ENCODE data around the gene TRAK1. TPM values are rescaled to one million over a fixed set of nuclear protein-coding genes. Genes with fewer than 3 reads are reported as not detected.

Gene TRAK1
- total RNA-seq, 6 experiments from 2014 or later = 50.6 to 54.3 (median 52.3) TPM

DNA sequence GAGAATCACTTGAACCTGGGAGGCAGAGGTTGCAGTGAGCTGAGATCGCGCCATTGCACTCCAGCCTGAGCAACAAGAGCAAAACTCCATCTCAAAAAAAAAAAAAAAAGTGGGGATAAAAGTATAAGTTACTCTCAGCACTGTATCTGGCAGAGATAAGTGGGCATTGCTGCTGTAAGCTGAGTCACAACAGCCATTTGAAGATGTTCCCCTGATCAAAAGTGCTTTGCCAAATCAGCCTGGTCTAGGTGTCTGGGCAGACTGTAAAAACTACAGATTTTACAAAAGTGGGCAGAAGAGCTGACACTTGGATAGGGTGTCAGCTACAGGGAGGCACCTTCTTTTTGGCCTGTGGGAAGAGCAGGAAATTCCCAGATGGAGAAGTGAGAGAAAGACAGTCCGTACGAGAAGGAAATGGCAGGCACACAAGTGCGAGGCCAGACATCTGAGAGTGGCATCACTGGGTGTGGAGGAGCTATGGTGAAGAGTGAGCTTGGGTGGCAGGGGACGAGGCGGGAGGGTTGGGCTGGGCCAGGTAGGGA is 78.5 kb downstream of the TRAK1 start:
- no peaks in the 10 kb centered on the region for H3K36me3 Mint-ChIP-seq (ENCODE audit: low read depth)
- DNase-seq = no peak
- no peak overlapping the region for H3K4me3 Mint-ChIP-seq
- TF ChIP-seq, protein P1, sequence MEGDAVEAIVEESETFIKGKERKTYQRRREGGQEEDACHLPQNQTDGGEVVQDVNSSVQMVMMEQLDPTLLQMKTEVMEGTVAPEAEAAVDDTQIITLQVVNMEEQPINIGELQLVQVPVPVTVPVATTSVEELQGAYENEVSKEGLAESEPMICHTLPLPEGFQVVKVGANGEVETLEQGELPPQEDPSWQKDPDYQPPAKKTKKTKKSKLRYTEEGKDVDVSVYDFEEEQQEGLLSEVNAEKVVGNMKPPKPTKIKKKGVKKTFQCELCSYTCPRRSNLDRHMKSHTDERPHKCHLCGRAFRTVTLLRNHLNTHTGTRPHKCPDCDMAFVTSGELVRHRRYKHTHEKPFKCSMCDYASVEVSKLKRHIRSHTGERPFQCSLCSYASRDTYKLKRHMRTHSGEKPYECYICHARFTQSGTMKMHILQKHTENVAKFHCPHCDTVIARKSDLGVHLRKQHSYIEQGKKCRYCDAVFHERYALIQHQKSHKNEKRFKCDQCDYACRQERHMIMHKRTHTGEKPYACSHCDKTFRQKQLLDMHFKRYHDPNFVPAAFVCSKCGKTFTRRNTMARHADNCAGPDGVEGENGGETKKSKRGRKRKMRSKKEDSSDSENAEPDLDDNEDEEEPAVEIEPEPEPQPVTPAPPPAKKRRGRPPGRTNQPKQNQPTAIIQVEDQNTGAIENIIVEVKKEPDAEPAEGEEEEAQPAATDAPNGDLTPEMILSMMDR (IDR thresholded peaks at IDR 0.05) = no peak
- peak overlapping the region; percentile 64 for H3K27ac Mint-ChIP-seq
- no peaks in the 10 kb centered on the region for H3K9me3 Mint-ChIP-seq
- H3K27me3 Mint-ChIP-seq (ENCODE audit: insufficient read depth) = peaks cover 2% of the 10 kb centered on the region
- peaks cover 21% of the 10 kb centered on the region for H3K4me1 Mint-ChIP-seq (ENCODE audit: low read depth)

DNA sequence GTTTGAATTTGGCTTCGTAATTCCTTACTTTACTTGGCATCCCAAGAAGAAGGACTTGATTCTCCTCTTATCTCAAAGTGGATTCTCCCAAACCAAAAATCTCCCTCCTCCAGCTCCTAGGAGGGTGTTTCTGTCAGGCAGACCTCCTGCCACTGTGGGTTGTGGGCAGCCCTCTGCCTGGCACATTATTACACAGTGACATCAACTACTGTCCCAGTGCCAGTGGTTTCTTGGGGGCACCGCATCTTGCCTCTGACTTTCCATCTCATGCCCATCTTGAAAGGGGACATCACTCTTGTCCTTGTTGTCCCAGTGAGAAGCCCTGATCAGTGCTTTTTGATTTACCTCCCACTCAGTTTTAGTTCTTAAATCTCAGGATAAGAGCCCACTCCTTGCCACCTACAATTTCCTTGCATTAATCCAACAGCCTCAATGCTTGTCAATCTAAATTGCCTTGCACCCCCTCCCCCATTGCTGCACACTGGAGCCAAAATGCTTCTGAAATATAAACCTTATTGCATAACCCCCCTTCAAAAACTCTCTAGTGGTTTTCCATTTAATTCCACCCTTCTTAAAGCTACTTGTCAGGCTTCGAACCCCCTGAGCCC is 81.0 kb downstream of the TRAK1 start:
- H3K27ac Mint-ChIP-seq = no peak overlapping the region
- no peak for DNase-seq
- no peaks in the 10 kb centered on the region for H3K9me3 Mint-ChIP-seq
- H3K4me3 Mint-ChIP-seq = no peak overlapping the region
- H3K36me3 Mint-ChIP-seq (ENCODE audit: low read depth) = no peaks in the 10 kb centered on the region
- TF ChIP-seq, protein P1 (IDR thresholded peaks at IDR 0.05) = no peak
- H3K27me3 Mint-ChIP-seq (ENCODE audit: insufficient read depth) = no peaks in the 10 kb centered on the region
- H3K4me1 Mint-ChIP-seq (ENCODE audit: low read depth) = peaks cover 37% of the 10 kb centered on the region

DNA sequence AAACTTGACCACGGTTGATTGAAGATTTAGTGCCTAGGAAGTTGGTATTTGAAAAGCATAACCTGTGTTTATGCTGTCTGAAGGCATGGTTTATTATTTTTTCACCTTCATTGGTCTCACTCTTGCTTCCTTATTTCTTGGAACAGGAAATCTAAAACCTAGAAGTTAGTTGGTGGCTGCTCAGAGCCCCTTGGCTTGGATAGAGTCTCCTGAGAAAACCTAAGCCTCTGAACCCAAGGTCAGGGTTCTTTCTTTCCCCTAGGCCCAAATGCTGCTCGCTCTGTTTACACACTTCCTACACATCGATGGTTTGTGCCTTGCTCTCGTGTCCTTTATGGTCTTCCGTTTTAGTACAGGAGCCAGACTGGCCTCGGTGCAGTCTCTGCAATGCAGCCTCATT is 82.2 kb downstream of the TRAK1 start:
- H3K4me3 Mint-ChIP-seq = no peak overlapping the region
- no peaks in the 10 kb centered on the region for H3K9me3 Mint-ChIP-seq
- peaks cover 42% of the 10 kb centered on the region for H3K4me1 Mint-ChIP-seq (ENCODE audit: low read depth)
- no peaks in the 10 kb centered on the region for H3K27me3 Mint-ChIP-seq (ENCODE audit: insufficient read depth)
- peak overlapping the region; percentile 24; the same call in 1 of the 2 replicates for H3K27ac Mint-ChIP-seq
- no peaks in the 10 kb centered on the region; the same call in 1 of the 2 replicates for H3K36me3 Mint-ChIP-seq (ENCODE audit: low read depth)
- no peak for DNase-seq
- TF ChIP-seq, protein P1 (IDR thresholded peaks at IDR 0.05) = no peak

DNA sequence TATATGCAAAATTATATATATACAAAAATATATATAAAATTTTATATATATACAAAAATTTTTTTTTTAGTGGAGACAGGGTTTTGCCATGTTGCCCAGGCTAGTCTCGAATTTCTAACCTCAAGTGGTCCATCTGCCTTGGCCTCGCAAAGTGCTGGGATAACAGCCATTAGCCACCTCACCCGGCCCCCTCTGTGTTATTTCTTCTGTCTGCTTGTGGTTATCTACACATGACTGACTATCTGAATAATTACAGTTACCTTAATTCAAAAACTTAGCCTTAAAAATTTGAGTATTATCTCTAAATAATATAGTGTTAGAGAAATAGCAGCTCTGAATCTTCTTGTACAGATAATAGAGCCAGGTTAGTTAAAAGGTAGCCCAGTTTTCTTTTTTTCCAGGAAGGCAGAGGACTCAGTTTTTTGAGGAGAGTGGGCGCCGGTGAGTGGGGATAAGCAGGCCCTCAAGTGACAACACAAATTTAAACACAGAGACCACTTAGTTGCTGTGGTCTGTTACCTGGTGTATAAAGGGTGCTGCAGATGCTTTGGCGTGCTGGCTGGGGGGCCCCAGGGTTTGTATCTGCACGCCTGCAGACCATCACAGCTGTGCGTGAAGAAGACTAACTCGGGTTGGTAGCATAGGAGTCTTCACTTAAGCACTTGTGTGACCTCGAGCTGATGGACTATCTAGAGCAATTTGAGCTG is 83.7 kb downstream of the TRAK1 start:
- Mint-ChIP-seq H3K4me1 (ENCODE audit: low read depth) (peaks cover 48% of the 10 kb centered on the region), H3K27ac (no peak overlapping the region)
- TF ChIP-seq, protein P1 (IDR thresholded peaks at IDR 0.05) = no peak

DNA sequence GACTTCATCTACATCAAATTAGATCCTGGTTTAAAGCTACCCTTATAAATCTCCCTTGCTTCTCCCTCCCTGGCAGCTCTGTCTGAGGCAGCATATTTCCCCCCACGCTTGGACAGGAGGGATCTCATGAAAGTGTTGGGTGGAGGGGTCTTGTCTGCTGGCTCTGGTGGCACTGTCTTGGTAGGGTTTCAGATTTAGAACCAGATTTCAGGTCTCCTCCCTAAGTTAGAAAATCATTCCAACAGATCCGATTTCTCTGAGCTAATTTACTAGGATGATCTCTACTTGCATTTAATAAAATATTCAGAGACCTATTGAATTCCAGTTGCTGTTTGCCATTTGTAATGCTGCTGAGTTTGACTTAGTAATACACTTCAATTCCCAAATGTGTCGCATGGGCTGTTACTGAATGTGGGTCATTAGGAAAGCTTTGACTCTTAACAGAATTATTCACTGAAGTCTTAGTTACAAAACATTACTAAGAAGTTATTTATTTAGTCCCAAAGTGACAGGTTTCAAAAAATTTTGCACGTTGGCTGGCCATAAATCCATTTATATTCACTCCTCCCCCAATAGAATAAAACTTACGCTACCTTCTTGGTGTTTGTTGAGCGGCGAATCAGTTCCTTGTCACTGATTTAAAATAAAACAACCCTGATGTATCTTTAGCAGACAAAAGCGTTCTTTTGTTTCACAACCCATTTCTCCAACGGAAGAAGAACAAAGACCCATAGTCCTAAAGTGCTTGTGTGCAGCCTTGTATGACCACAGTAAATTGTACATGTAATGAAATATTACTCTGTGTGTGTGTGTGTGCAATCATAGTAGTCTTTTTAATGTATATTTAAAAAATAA is 84.5 kb downstream of the TRAK1 start:
- Mint-ChIP-seq H3K9me3 (no peaks in the 10 kb centered on the region), H3K4me3 (no peak overlapping the region), H3K36me3 (ENCODE audit: low read depth) (peaks cover 4% of the 10 kb centered on the region), H3K27me3 (ENCODE audit: insufficient read depth) (peaks cover 2% of the 10 kb centered on the region; the same call in 1 of the 2 replicates), H3K4me1 (ENCODE audit: low read depth) (peaks cover 46% of the 10 kb centered on the region), H3K27ac (no peak overlapping the region)
- TF ChIP-seq, protein P1 (IDR thresholded peaks at IDR 0.05) = no peak
- no peak for DNase-seq

More for the DNA sequence above, 83.7 kb downstream of the TRAK1 start:
- Mint-ChIP-seq H3K4me3 (no peak overlapping the region), H3K9me3 (no peaks in the 10 kb centered on the region), H3K27me3 (ENCODE audit: insufficient read depth) (peaks cover 2% of the 10 kb centered on the region; the same call in 1 of the 2 replicates), H3K36me3 (ENCODE audit: low read depth) (peaks cover 4% of the 10 kb centered on the region)
- no peak for DNase-seq

Data from HFFc6 (cell line).